ENCODE measurements around the gene ARHGAP12. TPM values are rescaled to one million over a fixed set of nuclear protein-coding genes. Genes with fewer than 3 reads are reported as not detected.

The ARHGAP12 gene
- total and polyA plus RNA-seq, 8 donors: 25.5 to 40.4 (median 37.3) TPM

DNA sequence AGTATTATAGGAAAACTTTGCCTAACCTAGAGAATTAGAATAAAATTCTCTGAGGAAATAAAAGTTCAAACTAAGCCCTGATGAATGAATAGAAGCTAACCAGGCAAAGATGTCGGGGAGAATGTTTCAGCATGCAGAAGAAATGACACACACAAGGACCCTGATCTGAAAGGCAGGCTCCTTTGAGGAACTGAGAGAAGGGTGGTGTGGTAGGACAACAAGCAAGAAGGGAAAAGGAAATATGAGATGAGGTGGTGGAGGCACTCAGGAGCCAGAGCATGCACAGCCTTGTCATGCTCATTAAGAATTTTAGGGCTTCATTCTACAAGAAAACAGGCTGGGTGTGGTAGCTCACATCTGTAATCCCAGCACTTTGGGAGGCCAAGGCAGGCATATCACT is 90.6 kb downstream of the ARHGAP12 start:
- no peaks in the 10 kb centered on the region for H3K9me3 ChIP-seq
- H3K27ac ChIP-seq: no peak overlapping the region
- no peak overlapping the region for H3K4me3 ChIP-seq
- H3K27me3 ChIP-seq: no peaks in the 10 kb centered on the region
- TF ChIP-seq, protein P1, sequence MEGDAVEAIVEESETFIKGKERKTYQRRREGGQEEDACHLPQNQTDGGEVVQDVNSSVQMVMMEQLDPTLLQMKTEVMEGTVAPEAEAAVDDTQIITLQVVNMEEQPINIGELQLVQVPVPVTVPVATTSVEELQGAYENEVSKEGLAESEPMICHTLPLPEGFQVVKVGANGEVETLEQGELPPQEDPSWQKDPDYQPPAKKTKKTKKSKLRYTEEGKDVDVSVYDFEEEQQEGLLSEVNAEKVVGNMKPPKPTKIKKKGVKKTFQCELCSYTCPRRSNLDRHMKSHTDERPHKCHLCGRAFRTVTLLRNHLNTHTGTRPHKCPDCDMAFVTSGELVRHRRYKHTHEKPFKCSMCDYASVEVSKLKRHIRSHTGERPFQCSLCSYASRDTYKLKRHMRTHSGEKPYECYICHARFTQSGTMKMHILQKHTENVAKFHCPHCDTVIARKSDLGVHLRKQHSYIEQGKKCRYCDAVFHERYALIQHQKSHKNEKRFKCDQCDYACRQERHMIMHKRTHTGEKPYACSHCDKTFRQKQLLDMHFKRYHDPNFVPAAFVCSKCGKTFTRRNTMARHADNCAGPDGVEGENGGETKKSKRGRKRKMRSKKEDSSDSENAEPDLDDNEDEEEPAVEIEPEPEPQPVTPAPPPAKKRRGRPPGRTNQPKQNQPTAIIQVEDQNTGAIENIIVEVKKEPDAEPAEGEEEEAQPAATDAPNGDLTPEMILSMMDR (IDR thresholded peaks at IDR 0.05): no peak
- no peaks in the 10 kb centered on the region for H3K4me1 ChIP-seq
- no peaks in the 10 kb centered on the region for H3K36me3 ChIP-seq
- ATAC-seq (no peak), DNase-seq (no peak)
- intact Hi-C loops (cut with DNase I): no loop called here

DNA sequence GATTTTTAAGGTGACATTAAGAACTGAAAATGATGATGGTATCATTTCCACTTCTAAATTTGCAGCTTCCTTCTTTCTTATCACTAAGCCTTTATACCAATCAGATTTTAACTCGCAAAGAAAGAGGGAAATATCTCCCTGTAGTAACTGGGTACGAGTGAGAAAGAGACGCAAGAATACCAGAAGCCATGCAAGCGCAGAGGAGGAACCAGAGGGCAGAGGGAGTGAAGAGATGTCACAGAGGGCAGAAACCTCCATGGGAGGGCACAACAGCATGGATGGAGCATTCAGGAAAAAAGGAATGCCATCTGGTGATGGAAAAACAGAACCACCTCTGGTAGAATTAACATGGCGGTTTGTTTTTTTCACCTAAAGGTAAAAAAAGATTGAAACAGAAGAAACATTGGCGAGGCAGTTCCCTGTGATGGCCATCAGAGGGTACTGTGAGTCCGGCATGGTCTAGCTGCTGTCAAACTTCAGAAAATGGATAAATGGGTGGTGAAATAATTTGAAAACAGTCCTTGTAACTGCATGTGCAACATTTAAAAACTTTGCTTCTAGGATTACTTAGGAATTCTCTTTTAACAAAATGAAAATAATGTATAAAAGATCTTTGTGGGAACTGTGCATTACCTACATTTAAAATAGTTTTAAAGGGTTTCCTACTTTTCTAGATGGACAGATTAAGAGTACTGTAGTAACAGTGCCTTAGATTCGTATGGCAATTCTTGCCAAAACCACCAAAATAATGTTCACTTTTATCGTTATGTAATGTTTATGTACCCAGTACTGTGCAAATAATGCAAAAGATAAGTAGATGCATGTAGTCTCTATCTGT is 91.8 kb downstream of the ARHGAP12 start:
- Histone ChIP-seq H3K9me3 (no peaks in the 10 kb centered on the region), H3K36me3 (no peaks in the 10 kb centered on the region), H3K4me1 (no peaks in the 10 kb centered on the region), H3K27me3 (no peaks in the 10 kb centered on the region), H3K4me3 (no peak overlapping the region), H3K27ac (no peak overlapping the region)
- TF ChIP-seq, protein P1 (IDR thresholded peaks at IDR 0.05): peak in 1 of 2 donors; percentile 45
- intact Hi-C loops (cut with DNase I): no loop called here
- ATAC-seq (peak; percentile 49), DNase-seq (peak in 1 of 4 donors; percentile 5)

DNA sequence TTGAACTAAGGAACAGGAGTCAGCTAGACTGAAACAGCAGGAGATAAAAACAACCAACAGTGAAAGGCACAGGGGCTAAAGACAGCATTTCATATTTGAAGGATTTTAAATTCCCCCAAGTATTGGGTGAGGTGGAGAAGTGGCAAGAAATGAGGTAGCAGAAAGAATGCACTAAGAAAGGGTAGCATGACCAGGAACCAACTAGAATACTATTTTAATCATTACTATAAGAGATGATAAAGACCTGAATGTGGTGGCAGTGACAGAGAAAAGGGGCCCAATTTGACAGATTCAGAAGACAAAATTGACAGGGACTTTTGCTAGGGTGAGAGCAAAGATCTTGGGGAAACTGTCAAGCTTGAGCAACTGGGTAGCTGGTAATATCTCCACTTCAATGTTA is 94.9 kb downstream of the ARHGAP12 start:
- Histone ChIP-seq H3K9me3 (no peaks in the 10 kb centered on the region), H3K27ac (no peak overlapping the region), H3K4me3 (no peak overlapping the region), H3K27me3 (no peaks in the 10 kb centered on the region), H3K36me3 (no peaks in the 10 kb centered on the region), H3K4me1 (no peaks in the 10 kb centered on the region)
- ATAC-seq (no peak), DNase-seq (no peak)
- intact Hi-C loops (cut with DNase I): no loop called here
- TF ChIP-seq, protein P1 (IDR thresholded peaks at IDR 0.05): no peak

DNA sequence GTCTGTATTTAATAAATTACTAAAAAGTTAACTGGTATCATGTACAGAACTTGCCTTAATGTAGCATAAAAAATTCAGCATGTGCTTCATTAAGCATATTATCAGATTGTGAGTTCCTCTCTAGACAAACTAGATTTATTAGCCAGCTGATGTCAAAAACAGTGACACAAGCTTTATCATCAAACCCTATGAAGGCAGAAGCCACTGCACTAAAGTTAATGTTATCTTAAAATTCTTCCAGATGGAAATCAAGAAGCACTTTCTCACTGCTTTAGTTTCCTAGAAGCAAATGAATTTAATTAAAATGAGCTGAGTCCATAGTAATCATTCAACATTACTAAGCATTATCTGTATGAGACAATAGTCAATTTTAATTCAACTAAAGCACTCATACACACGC is 96.4 kb downstream of the ARHGAP12 start:
- Histone ChIP-seq H3K27ac (no peak overlapping the region), H3K4me1 (no peaks in the 10 kb centered on the region), H3K4me3 (no peak overlapping the region), H3K9me3 (no peaks in the 10 kb centered on the region), H3K27me3 (no peaks in the 10 kb centered on the region), H3K36me3 (no peaks in the 10 kb centered on the region)
- TF ChIP-seq, protein P1 (IDR thresholded peaks at IDR 0.05): no peak
- intact Hi-C loops (cut with DNase I): no loop called here
- no peak for DNase-seq
- no peak for ATAC-seq

DNA sequence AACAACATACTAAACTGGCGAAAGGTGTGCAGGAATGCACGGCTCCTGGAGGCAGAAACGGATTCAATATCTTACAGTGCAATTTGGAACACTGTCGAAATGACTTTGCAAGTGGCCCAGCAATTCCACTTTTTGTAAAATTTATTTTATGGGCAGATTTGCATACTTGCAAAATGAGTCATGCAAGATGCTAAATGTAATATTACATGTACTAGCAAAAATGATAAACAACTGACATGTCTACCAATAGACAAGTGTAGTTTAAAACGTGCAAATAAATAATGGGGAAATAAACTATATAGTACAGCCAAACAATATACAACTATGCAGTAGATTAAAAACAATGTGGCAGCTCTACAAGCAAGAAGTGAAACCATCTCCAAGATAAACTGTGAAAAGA is 97.7 kb downstream of the ARHGAP12 start:
- intact Hi-C loops (cut with DNase I): no loop called here

More for the DNA sequence above, 97.7 kb downstream of the ARHGAP12 start:
- H3K9me3 ChIP-seq: no peaks in the 10 kb centered on the region
- no peak overlapping the region for H3K27ac ChIP-seq
- no peaks in the 10 kb centered on the region for H3K4me1 ChIP-seq
- no peak overlapping the region for H3K4me3 ChIP-seq
- DNase-seq: no peak
- no peaks in the 10 kb centered on the region for H3K36me3 ChIP-seq
- no peaks in the 10 kb centered on the region for H3K27me3 ChIP-seq
- no peak for ATAC-seq
- TF ChIP-seq, protein P1 (IDR thresholded peaks at IDR 0.05): no peak

All from left lung (tissue), 10 donors.